NCI-H1105 (cell line): ENCODE data around the gene PRR33.

Source experiments
- DNase-seq: peaks from one replicate; lab custom pipeline; 2025; lab: John Stamatoyannopoulos, UW

Gene PRR33

GRCh38 chr11:1862588-1863351, 28.9 kb downstream of the PRR33 start:
- no peak for DNase-seq

GRCh38 chr11:1861435-1862411, 30.0 kb downstream of the PRR33 start:
- no peak for DNase-seq

- no peak for DNase-seq
Measured at GRCh38 chr11:1860108-1860507, 31.6 kb downstream of the PRR33 start.

- no peak for DNase-seq
Measured at GRCh38 chr11:1859004-1859403, 32.7 kb downstream of the PRR33 start.

GRCh38 chr11:1858576-1858975, 33.1 kb downstream of the PRR33 start:
- no peak for DNase-seq

GRCh38 chr11:1858154-1858553, 33.5 kb downstream of the PRR33 start:
- no peak for DNase-seq

- DNase-seq: no peak
Measured at GRCh38 chr11:1857064-1857463, 34.6 kb downstream of the PRR33 start.

DNA sequence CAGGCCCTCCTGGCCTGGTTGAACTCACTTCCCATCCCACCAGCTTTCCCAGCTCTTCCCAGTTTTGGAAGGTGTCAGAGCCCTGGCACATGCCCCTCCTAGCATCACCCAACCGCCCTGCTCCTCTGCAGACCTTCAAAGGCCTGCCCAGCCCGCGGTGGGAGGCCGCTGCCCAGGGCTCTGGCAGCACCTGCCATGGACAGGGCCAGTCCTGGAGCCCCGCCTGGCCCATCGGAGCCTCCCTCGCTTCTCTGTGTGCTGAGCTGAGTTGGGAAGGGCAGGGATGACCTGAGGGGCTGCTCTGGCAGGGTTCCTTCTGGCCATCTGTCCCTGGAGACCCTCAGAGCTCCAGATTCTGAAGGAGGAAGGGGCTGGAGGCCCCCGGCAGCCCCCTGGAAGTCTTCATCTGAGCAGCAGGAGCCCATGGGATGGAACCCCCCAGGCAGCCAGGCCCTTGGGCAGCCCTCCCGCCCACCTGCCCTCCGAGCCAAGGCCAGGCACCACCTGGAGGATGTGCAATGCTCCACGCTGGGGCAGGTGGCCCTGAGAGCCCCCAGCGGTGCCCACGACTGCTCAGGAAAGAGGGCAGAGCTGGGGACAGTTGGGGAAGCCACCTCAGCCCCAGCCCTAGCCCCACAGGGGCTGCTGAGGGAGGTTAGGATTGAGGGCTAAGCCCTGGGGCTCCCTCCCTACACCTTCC, 35.2 kb downstream of the PRR33 start:
- no peak for DNase-seq

GRCh38 chr11:1855886-1856265, 35.8 kb downstream of the PRR33 start:
- no peak for DNase-seq

- no peak for DNase-seq
Measured at GRCh38 chr11:1854949-1855885, 36.5 kb downstream of the PRR33 start.

DNA sequence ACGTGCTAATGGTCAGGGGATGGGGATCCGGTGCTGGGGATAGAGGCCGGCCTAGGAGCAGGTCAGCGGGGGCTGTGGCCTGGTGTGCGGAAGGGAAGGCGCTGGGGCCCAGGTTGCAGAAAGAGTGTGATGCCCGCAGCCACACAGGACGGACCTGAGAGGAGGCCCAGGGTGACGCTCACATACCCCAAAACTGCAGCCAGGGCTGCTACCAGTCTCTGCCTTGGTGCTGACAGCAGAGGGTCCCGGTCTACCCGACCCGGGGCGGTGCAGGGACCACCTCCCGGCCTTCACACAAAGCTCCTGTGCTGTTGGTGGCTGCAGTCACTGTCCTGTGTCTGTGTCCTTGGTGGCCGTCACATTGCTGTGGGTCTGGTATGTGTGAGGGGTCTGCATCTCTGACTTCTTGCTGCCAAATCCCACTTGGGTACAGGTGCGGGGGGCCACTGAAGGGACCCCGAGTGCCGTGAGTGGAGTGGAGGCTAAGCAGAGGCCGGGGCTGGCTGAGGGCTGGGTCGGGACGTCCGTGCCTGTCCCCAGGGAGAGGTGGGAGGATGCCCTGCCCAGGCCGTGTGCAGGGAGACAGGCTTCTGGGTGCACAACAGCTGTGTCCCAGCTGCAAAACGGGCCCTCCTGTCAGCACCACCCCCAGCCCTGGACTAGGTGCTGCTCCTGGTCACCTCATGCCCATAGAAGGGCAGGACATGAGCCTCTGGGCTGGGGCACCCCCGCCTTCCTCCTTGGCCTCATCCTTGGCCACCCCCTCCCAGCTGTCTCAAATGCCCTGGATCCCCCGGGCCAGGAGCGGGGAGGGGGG, 37.4 kb downstream of the PRR33 start:
- no peak for DNase-seq

GRCh38 chr11:1853376-1854131, 38.1 kb downstream of the PRR33 start:
- DNase-seq: no peak

GRCh38 chr11:1852877-1853276, 38.8 kb downstream of the PRR33 start, which contains the start of gene LSP1:
Gene LSP1 (plus strand): TSS chr11:1853084. CDS start chr11:1853145, 61 bp downstream.
- no peak for DNase-seq

DNA sequence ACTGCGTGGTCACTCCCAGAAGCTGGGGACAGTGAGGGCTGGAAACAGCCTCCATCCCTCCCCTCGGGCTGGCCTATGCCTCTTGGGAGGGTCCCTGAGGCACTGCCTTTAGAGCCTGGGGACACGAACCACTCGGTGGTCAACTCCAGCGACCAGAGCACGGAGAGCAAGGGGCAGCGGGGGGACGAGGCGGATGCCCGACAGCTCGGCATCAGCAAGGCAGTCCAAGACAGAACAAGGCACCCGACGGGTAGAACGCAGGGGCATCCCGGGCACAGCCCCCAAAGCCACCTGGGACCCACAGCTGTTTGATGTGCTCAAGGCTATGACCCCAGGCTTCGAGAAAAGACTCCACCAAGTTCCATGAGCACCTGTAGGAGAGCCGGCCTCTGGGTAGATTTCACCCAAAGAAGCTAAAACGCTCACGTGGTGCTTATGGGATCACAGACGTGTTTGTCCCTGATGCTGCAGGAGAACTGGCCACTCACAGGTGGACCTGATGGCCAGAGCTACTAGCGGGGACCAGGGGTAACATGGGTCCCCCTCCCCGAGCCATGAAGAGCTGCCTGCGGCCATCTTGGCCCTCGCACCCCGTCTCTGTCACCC, 39.3 kb downstream of the PRR33 start:
- no peak for DNase-seq

DNA sequence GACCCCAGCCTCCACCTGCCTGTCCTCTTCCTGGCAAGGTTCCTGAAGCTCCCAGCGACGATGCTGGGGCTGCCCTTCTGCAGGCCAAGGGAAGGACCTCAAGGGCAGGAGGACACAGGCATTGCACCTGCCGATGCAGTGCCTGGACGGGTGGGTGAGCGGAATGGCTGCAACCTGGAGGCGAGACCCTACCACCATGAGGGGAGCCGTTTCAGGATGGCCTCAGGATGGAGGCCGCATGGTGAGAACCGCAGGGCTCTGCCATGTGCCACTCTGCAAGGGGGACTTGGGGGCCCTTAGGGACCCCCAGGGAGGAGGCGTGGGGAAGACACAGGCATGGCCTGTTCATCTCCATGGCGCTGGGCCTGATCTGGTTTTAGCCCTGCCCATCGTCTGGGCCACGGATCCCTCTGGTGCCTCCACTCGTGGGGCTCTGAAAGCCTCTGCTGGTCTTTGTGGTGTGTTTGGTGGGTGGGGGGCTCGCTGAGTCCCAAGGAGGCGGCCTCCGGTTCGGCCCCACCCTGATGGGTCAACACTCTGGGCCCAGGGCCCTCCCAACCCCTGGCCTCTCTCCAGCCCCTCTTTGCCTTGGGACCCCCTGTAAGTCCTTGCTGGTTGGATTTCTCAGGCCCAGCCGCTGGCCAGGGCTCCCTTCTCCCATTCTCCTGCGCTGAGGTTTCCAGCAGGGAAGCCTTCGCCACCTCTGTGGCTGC, 40.1 kb downstream of the PRR33 start:
- DNase-seq: no peak

DNA sequence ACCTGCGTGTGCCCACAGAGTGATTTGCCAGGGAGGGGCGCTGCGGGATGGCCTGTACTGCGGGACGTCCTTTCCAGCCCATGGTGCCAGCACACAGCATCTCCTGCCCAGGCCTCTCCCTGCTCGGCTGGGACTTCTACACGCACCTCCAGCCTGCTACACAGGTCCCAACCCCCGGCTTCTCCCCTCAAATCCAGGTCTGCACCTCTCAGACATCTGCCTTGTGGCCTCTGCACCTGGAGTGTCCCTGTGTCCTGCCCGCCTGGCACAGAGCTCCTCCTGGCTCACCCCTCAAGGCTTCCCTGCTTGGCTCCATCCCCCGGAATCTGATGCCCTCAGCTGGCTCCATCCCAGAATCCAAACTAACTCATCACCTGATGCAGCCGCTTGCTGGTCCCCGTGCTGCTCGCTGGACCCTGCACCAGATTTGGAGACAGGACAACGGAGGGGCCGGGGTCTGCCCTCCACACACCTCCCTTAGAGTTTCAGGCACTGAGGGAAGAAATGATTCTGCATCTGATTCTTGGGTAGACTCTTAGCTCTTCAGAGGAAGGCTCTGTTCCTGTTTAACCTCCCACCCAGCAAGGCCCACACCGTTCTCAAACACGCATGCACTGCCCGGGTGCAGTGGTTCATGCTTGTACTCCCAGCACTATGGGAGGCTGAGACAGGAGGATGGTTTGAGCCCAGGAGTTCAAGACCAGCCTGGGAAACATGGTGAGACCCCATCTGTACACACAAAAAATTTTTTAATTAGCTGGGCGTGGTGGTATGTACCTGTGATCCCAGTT, 42.9 kb downstream of the PRR33 start:
- no peak for DNase-seq

- DNase-seq: no peak
Measured at GRCh38 chr11:1847926-1848639, 43.6 kb downstream of the PRR33 start.
